Measurements from ENCODE around the gene CFAP210. TPM values are rescaled to one million over a fixed set of nuclear protein-coding genes. Genes with fewer than 3 reads are reported as not detected.
A peak's percentile ranks its signal among the peaks of the same experiment; 100 is the strongest.
"Not testable (repeated sequence)": the region's sequence is repeated elsewhere in the genome, so short reads cannot be mapped to it uniquely, and the experiment has no call there.

CFAP210 gene
- total and polyA plus RNA-seq, 5 experiments from 2014 or later = not detected

- ATAC-seq, H3K27ac Mint-ChIP-seq, H3K4me3 Mint-ChIP-seq, POLR2A ChIA-PET, H3K36me3 Mint-ChIP-seq, H3K27me3 Mint-ChIP-seq, DNase-seq: not testable (repeated sequence)
- H3K4me1 Mint-ChIP-seq = peaks cover 0 to 15% (median 0%) of the 10 kb centered on the region in 4 donors
- H3K9me3 Mint-ChIP-seq = peaks cover 0 to 20% (median 8%) of the 10 kb centered on the region in 9 donors
These were observed 9.5 kb downstream of the CFAP210 start for GRCh38 chr2:169684712-169685111.

DNA sequence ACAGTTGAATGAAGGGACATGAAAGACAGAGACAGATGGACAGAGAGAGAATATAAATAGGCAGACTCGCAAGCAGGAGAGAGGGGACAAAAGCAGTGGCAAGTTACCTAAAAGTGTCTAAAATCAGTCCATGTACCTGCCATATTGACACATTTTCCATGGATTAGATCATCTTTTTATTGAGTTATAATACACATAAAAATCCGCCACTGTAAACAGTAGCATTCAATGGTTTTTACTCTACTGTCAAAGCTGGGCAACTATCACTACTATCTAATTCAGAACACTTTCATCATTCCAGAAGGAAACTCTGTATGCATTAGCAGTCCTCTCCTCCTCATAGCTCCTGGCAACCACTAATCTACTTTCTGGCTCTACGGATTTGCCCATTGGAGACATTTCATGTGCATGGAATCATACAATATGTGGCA, 10.1 kb downstream of the CFAP210 start:
- ATAC-seq = no peak
- H3K27me3 Mint-ChIP-seq = peaks cover 0 to 7% (median 0%) of the 10 kb centered on the region in 5 donors
- peaks cover 0 to 15% (median 0%) of the 10 kb centered on the region in 4 donors for H3K4me1 Mint-ChIP-seq
- H3K36me3 Mint-ChIP-seq = peaks cover 0 to 7% (median 3%) of the 10 kb centered on the region in 3 donors
- POLR2A ChIA-PET = no interaction called here
- H3K4me3 Mint-ChIP-seq = no peak overlapping the region
- peak overlapping the region in 2 of 10 donors; percentile 37 to 39 for H3K27ac Mint-ChIP-seq
- DNase-seq = no peak
- peaks cover 0 to 15% (median 8%) of the 10 kb centered on the region in 9 donors for H3K9me3 Mint-ChIP-seq

DNA sequence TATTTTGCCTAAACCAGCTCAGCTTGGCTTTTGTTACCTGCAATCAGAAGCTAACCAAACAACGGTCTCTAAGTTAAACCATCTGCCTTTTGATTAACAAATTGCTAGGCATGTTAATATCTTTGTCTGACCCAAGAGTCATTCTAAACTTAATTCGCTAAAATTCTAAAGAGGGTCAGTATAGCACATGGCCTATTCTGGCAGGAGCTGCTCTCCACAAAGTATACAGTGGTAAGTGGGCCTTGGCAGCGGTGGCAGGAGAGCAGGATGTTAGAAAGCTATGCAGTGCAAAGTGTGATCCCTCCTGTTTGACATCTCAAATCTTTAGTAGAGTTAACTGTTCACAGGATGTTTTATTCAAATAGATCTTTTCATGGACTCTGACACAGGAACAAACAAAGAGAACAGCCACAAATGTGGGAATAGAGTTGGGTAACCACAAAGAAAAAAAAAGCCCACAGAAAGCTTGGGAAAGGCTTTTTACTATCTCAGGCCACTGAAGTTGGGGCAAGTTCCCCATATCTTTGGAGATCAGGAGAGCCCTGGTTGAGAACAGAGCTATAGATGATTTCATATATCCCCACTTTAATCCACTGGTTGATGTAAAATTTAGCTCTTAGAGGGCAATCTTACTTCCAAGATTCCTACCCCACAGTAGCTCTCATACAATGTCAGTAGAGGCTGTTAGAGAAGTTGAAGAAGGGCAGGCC, 10.6 kb downstream of the CFAP210 start:
- ATAC-seq (no peak), DNase-seq (no peak)
- peaks cover 0 to 4% (median 0%) of the 10 kb centered on the region in 3 donors for H3K36me3 Mint-ChIP-seq
- no peak overlapping the region for H3K4me3 Mint-ChIP-seq
- peak overlapping the region in 4 of 10 donors; percentile 37 to 47 (median 40) for H3K27ac Mint-ChIP-seq
- peaks cover 0 to 4% (median 0%) of the 10 kb centered on the region in 5 donors for H3K27me3 Mint-ChIP-seq
- H3K4me1 Mint-ChIP-seq = peaks cover 0 to 15% (median 0%) of the 10 kb centered on the region in 4 donors
- peaks cover 0 to 13% (median 4%) of the 10 kb centered on the region in 9 donors for H3K9me3 Mint-ChIP-seq
- POLR2A ChIA-PET = no interaction called here

GRCh38 chr2:169683054-169683424, 11.2 kb downstream of the CFAP210 start:
- peak overlapping the region in 3 of 10 donors; percentile 37 to 47 (median 39) for H3K27ac Mint-ChIP-seq
- no peak for ATAC-seq
- H3K4me3 Mint-ChIP-seq = peak overlapping the region in 1 of 10 donors; percentile 31

GRCh38 chr2:169676850-169677249, 17.4 kb downstream of the CFAP210 start:
- no peak for ATAC-seq
- no peaks in the 10 kb centered on the region for H3K4me1 Mint-ChIP-seq
- no peak for DNase-seq
- POLR2A ChIA-PET = no interaction called here
- H3K4me3 Mint-ChIP-seq = no peak overlapping the region
- H3K27me3 Mint-ChIP-seq = peaks cover 0 to 7% (median 4%) of the 10 kb centered on the region in 5 donors
- no peaks in the 10 kb centered on the region for H3K36me3 Mint-ChIP-seq
- H3K9me3 Mint-ChIP-seq = peaks cover 0 to 8% (median 0%) of the 10 kb centered on the region in 9 donors
- H3K27ac Mint-ChIP-seq = no peak overlapping the region

More at GRCh38 chr2:169683054-169683424, 11.2 kb downstream of the CFAP210 start:
- Mint-ChIP-seq H3K4me1 (peaks cover 0 to 15% (median 0%) of the 10 kb centered on the region in 4 donors), H3K36me3 (no peaks in the 10 kb centered on the region), H3K27me3 (no peaks in the 10 kb centered on the region), H3K9me3 (peaks cover 0 to 8% (median 0%) of the 10 kb centered on the region in 9 donors)
- DNase-seq = peak in 1 of 10 donors; percentile 22
- POLR2A ChIA-PET = no interaction called here

DNA sequence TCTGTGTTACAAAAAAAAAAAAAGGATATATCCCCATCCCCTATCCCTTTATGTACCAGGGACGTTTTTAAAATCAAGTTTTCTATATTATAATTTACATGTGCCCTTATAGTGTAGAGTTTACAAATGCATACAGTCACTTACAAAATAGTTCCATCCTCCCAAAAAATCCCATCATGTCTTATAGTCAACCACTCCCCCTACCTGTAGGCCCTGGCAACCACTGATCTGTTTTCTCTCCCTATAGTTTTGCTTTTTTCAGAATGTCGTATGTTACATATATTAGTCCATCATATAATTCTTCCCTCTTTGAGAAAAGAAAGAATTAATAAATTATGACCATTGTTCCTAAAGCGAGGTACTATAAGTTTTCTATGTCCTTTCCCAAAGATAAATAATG, 17.8 kb downstream of the CFAP210 start:
- POLR2A ChIA-PET = no interaction called here
- H3K4me1 Mint-ChIP-seq = no peaks in the 10 kb centered on the region
- H3K4me3 Mint-ChIP-seq = no peak overlapping the region
- no peak overlapping the region for H3K27ac Mint-ChIP-seq
- no peaks in the 10 kb centered on the region for H3K36me3 Mint-ChIP-seq
- no peak for DNase-seq
- ATAC-seq = no peak
- peaks cover 0 to 8% (median 0%) of the 10 kb centered on the region in 9 donors for H3K9me3 Mint-ChIP-seq
- peaks cover 0 to 7% (median 4%) of the 10 kb centered on the region in 5 donors for H3K27me3 Mint-ChIP-seq

DNA sequence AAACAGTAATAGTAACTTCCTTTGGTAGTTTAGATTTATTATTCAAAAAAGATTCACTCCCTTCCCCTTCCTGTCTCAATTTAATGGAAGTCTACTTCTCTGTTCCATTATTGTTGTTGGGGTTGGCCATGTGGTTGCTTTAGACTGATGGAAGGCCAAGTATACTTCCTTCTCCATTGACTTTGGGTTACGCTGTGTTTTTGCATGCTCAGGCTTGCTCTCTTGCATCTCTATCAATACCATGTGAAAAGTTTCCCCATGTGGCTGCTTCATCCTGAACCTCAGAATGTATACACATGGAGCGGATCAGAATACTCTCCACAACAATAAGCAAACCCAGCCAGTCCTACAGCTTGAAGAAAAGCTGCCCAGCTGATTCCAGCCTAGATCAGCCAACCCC, 20.3 kb downstream of the CFAP210 start:
- ATAC-seq (no peak), DNase-seq (no peak)
- Mint-ChIP-seq H3K4me3 (no peak overlapping the region), H3K9me3 (peaks cover 0 to 2% (median 0%) of the 10 kb centered on the region in 9 donors), H3K4me1 (no peaks in the 10 kb centered on the region), H3K27me3 (peaks cover 0 to 7% (median 6%) of the 10 kb centered on the region in 5 donors), H3K27ac (no peak overlapping the region), H3K36me3 (no peaks in the 10 kb centered on the region)
- POLR2A ChIA-PET = no interaction called here

DNA sequence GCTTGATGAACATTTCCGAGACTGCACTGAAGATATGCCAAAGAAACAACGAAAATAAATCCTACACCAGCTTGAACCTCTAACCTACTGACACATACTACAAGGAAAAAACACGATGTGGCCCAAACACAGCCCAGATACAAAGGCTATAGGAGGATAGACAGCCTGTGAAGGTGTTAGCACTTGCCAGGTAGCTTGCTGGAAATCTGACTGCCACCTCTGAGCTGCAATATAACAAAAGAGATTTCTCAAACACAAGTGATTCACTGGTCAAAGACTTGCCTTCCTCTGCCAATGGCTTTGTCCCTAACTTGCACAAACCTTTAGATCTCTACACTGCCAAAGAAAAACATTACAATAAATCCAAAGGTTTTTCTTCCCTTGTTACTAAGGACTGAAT, 21.1 kb downstream of the CFAP210 start:
- Mint-ChIP-seq H3K4me3 (no peak overlapping the region), H3K27ac (no peak overlapping the region), H3K36me3 (no peaks in the 10 kb centered on the region), H3K4me1 (no peaks in the 10 kb centered on the region), H3K27me3 (peaks cover 0 to 7% (median 6%) of the 10 kb centered on the region in 5 donors), H3K9me3 (peaks cover 0 to 2% (median 0%) of the 10 kb centered on the region in 9 donors)
- POLR2A ChIA-PET = no interaction called here
- ATAC-seq = no peak
- DNase-seq = no peak

DNA sequence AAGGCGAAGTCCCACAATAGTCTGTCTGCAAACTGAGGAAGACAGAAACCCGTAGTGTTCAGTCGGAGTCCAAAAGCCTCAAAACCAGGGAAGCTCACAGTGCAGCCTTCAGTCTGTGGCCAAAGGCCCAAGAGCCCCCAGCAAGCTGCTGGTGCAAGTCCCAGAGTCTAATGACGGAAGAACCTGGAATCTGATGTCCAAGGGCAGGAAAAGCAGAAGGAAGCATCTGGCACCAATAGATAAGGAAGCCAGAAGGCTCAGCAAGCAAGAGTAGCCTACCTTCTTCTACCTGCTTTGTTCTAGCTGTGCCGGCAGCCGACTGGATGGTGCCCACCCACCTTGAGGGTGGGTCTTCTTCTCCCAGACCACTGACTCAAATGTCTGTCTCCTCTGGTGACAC, 21.8 kb downstream of the CFAP210 start:
- POLR2A ChIA-PET = no interaction called here
- Mint-ChIP-seq H3K4me3 (no peak overlapping the region), H3K4me1 (no peaks in the 10 kb centered on the region), H3K36me3 (no peaks in the 10 kb centered on the region), H3K27ac (no peak overlapping the region), H3K27me3 (peaks cover 0 to 7% (median 6%) of the 10 kb centered on the region in 5 donors), H3K9me3 (peaks cover 0 to 2% (median 0%) of the 10 kb centered on the region in 9 donors)
- no peak for DNase-seq
- no peak for ATAC-seq

DNA sequence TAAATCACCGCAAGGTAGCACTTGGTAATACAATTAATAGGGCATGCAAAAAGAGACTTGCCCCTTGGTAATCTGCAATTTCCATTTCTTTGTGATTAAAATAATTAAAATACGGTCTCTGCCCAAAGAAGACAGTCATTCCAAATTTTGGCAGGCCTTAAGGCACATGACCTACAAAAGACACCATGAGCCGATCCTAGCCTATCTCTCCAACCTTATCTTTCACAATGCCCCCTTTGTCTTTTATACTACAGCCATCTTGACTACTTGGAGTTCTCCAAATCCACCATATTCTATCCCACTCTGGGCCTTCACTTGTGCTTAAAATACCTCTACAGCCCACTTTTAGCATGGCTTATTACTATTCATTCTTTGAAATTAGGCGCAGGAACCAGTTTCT, 23.3 kb downstream of the CFAP210 start:
- DNase-seq = no peak
- Mint-ChIP-seq H3K27ac (no peak overlapping the region), H3K27me3 (peaks cover 0 to 10% (median 7%) of the 10 kb centered on the region in 5 donors), H3K4me3 (no peak overlapping the region), H3K4me1 (no peaks in the 10 kb centered on the region), H3K36me3 (no peaks in the 10 kb centered on the region), H3K9me3 (peaks cover 0 to 2% (median 0%) of the 10 kb centered on the region in 9 donors)
- no peak for ATAC-seq
- POLR2A ChIA-PET = no interaction called here

DNA sequence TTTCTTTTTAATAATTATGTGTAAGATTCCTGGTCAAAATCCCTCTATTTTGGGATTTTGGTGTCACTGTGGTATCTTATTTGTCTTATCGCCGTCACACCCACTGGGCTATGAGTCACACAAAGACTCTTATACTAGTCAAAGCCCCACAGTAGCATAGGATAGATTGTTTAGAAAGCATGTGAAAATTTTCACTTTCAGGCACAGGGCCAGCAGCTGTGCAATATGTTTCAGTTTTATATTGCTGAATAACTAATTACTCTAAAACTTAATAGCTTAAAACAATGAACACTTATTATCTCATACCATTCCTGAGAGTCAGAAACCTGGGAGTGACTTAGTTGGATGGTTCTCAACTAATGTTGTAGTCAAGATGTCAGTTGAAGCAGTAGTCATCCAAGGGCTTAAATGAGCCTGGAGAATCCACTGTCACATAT, 24.0 kb downstream of the CFAP210 start:
- no peak for ATAC-seq
- Mint-ChIP-seq H3K27ac (no peak overlapping the region), H3K27me3 (peaks cover 0 to 10% (median 6%) of the 10 kb centered on the region in 5 donors), H3K9me3 (peaks cover 0 to 2% (median 0%) of the 10 kb centered on the region in 9 donors), H3K4me1 (no peaks in the 10 kb centered on the region), H3K36me3 (no peaks in the 10 kb centered on the region), H3K4me3 (no peak overlapping the region)
- DNase-seq = no peak
- POLR2A ChIA-PET = no interaction called here

DNA sequence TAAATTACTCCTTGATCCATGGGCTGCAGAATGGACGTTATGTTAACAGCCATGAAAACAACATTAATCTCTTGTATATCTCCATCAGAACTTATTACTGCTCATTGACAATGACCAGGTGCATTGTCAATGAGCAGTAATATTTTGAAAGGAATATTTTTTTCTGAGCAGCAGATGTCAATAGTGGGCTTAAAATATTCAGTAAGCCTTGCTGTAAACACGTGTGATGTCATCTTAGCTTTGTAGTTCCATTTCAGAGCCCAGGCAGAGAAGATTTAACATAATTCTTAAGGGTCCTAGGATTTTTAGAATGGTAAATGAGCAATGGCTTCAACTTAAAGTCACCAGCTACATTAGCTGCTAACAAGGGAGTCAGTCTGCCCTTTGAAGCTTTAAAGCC, 26.6 kb downstream of the CFAP210 start:
- no peaks in the 10 kb centered on the region for H3K4me1 Mint-ChIP-seq
- no peak for DNase-seq
- H3K36me3 Mint-ChIP-seq = no peaks in the 10 kb centered on the region
- POLR2A ChIA-PET = no interaction called here
- no peak for ATAC-seq
- peaks cover 0 to 2% (median 0%) of the 10 kb centered on the region in 9 donors for H3K9me3 Mint-ChIP-seq
- H3K27ac Mint-ChIP-seq = no peak overlapping the region
- no peak overlapping the region for H3K4me3 Mint-ChIP-seq
- H3K27me3 Mint-ChIP-seq = peaks cover 0 to 4% (median 2%) of the 10 kb centered on the region in 5 donors

All from naive thymus-derived CD8-positive, alpha-beta T cell (primary cell).